ENCODE measurements around the gene BIRC6. TPM values are rescaled to one million over a fixed set of nuclear protein-coding genes. Genes with fewer than 3 reads are reported as not detected.
"Not testable (repeated sequence)": the region's sequence is repeated elsewhere in the genome, so short reads cannot be mapped to it uniquely, and the experiment has no call there.

Gene BIRC6
- total RNA-seq, 2 experiments from 2014 or later = 59.7 to 60.9 TPM

- DNase-seq = no peak
- Mint-ChIP-seq H3K27me3 (no peaks in the 10 kb centered on the region), H3K36me3 (peaks cover 25% of the 10 kb centered on the region), H3K4me3 (no peak overlapping the region), H3K27ac (no peak overlapping the region), H3K9me3 (no peaks in the 10 kb centered on the region), H3K4me1 (no peaks in the 10 kb centered on the region)
Measured at GRCh38 chr2:32452338-32453064, 95.7 kb downstream of the BIRC6 start.

GRCh38 chr2:32453242-32454062 lies 96.6 kb downstream of the BIRC6 start:
- H3K27ac Mint-ChIP-seq = no peak overlapping the region
- peaks cover 30% of the 10 kb centered on the region for H3K36me3 Mint-ChIP-seq
- no peaks in the 10 kb centered on the region for H3K9me3 Mint-ChIP-seq

GRCh38 chr2:32455816-32456215 lies 99.0 kb downstream of the BIRC6 start:
- no peaks in the 10 kb centered on the region for H3K27me3 Mint-ChIP-seq

More at GRCh38 chr2:32453242-32454062, 96.6 kb downstream of the BIRC6 start:
- no peak for DNase-seq
- Mint-ChIP-seq H3K4me1 (peaks cover 2% of the 10 kb centered on the region), H3K4me3 (no peak overlapping the region), H3K27me3 (no peaks in the 10 kb centered on the region)

GRCh38 chr2:32456808-32457207 lies 100.0 kb downstream of the BIRC6 start:
- Mint-ChIP-seq H3K4me3 (no peak overlapping the region), H3K4me1 (peaks cover 5% of the 10 kb centered on the region), H3K36me3 (peaks cover 28% of the 10 kb centered on the region), H3K27ac (no peak overlapping the region), H3K9me3 (no peaks in the 10 kb centered on the region), H3K27me3 (no peaks in the 10 kb centered on the region)
- no peak for DNase-seq

More at GRCh38 chr2:32455816-32456215, 99.0 kb downstream of the BIRC6 start:
- no peak for DNase-seq
- peaks cover 28% of the 10 kb centered on the region for H3K36me3 Mint-ChIP-seq
- H3K4me1 Mint-ChIP-seq = peaks cover 5% of the 10 kb centered on the region
- H3K9me3 Mint-ChIP-seq = no peaks in the 10 kb centered on the region
- no peak overlapping the region for H3K4me3 Mint-ChIP-seq
- H3K27ac Mint-ChIP-seq = no peak overlapping the region

- DNase-seq = no peak
- Mint-ChIP-seq H3K27ac (no peak overlapping the region), H3K4me3 (no peak overlapping the region), H3K27me3 (no peaks in the 10 kb centered on the region), H3K9me3 (no peaks in the 10 kb centered on the region), H3K36me3 (peaks cover 28% of the 10 kb centered on the region), H3K4me1 (peaks cover 5% of the 10 kb centered on the region)
Measured at GRCh38 chr2:32457814-32458213, 101.0 kb downstream of the BIRC6 start.

GRCh38 chr2:32460861-32461260 lies 104.0 kb downstream of the BIRC6 start:
- H3K4me3 Mint-ChIP-seq, H3K9me3 Mint-ChIP-seq, DNase-seq, H3K27ac Mint-ChIP-seq, H3K27me3 Mint-ChIP-seq, H3K4me1 Mint-ChIP-seq: not testable (repeated sequence)
- peaks cover 32% of the 10 kb centered on the region for H3K36me3 Mint-ChIP-seq

GRCh38 chr2:32463110-32463509 lies 106.3 kb downstream of the BIRC6 start:
- Mint-ChIP-seq H3K9me3 (no peaks in the 10 kb centered on the region), H3K4me3 (no peak overlapping the region), H3K4me1 (peaks cover 3% of the 10 kb centered on the region), H3K27ac (no peak overlapping the region), H3K27me3 (no peaks in the 10 kb centered on the region), H3K36me3 (peaks cover 23% of the 10 kb centered on the region)
- no peak for DNase-seq

- Mint-ChIP-seq H3K4me3 (no peak overlapping the region), H3K9me3 (no peaks in the 10 kb centered on the region), H3K27ac (no peak overlapping the region), H3K27me3 (no peaks in the 10 kb centered on the region), H3K4me1 (no peaks in the 10 kb centered on the region), H3K36me3 (peaks cover 16% of the 10 kb centered on the region)
- DNase-seq = no peak
Measured at GRCh38 chr2:32464431-32464830, 107.6 kb downstream of the BIRC6 start.

GRCh38 chr2:32472605-32473004 lies 115.8 kb downstream of the BIRC6 start:
- Mint-ChIP-seq H3K4me3 (no peak overlapping the region), H3K27ac (no peak overlapping the region), H3K36me3 (peaks cover 9% of the 10 kb centered on the region), H3K4me1 (peaks cover 11% of the 10 kb centered on the region), H3K27me3 (no peaks in the 10 kb centered on the region), H3K9me3 (no peaks in the 10 kb centered on the region)
- DNase-seq = no peak

DNA sequence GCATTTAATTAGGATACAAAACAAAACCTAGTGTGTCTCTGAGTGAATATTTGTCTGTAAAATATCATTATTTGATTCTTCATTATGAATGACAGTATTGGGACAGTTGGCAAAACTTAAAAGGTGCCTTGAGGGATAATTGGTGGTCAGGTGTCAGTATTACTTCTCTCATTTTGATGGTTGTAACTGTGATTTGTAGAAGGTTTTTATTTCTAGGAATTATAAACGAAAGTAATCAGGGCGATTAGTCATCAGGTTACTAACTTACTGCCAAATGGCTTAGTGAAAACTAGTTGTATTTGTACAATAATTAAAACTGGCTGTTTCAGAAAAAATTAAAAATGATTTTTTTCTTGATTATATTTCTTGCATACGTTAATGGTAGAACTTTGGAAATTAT lies 117.6 kb downstream of the BIRC6 start:
- Mint-ChIP-seq H3K4me1 (peaks cover 11% of the 10 kb centered on the region), H3K9me3 (no peaks in the 10 kb centered on the region), H3K4me3 (no peak overlapping the region), H3K36me3 (peaks cover 15% of the 10 kb centered on the region), H3K27ac (peak overlapping the region; percentile 26), H3K27me3 (no peaks in the 10 kb centered on the region)
- DNase-seq = no peak

DNA sequence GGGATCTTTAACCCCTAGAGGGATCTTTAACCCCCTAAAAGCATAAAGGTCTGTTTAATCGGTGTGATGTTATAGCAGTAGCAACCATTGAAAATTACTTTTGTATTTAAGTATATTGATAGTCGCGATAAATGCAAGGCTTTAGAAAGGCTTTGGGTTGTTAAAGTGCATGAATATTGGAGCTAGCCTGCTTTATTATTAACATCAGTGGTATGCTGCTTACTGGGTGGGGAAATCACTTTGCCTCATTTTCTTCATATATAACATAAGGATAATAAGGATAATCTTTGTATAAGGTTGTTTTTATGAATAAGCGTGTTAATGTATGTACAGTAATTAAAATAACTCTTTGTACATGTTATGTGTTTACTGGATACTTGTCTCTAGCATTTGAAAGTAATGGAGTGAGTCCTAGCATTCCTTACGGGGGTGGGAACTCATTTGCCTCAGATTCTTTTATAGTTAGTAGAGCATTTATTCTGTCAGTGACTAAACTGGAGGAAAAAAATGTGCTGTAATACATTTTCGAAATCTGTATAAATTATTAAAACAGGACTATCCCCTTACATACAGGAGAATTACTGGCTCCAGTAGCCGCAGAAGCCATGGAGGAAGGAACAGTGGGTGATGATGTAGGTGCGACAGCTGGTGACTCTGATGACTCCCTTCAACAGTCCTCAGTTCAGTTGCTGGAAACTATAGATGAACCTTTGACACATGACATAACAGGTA lies 122.2 kb downstream of the BIRC6 start:
- peaks cover 5% of the 10 kb centered on the region for H3K4me1 Mint-ChIP-seq
- H3K4me3 Mint-ChIP-seq = no peak overlapping the region
- DNase-seq = no peak
- H3K27me3 Mint-ChIP-seq = no peaks in the 10 kb centered on the region
- H3K9me3 Mint-ChIP-seq = no peaks in the 10 kb centered on the region
- no peak overlapping the region for H3K27ac Mint-ChIP-seq
- H3K36me3 Mint-ChIP-seq = peaks cover 26% of the 10 kb centered on the region

DNA sequence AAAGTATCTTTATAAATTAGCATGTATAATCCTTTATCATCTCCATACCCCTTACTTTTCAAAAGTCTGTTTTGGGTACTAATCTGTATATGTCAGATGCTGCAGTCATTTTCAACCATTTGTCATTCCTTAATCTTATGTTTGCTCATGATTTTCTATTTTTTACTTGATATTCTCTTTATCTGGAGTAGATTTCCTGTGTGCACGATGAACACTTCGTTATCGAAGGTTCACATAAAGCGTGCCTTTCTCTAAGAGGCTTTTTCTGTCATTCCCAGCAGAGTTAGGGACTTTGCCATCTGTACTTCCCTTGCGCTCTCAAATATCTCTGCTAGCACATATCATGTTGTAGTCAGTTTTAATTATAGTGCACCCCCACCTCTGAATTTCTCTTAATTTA lies 123.2 kb downstream of the BIRC6 start:
- no peaks in the 10 kb centered on the region for H3K9me3 Mint-ChIP-seq
- H3K4me1 Mint-ChIP-seq = peaks cover 2% of the 10 kb centered on the region
- H3K36me3 Mint-ChIP-seq = peaks cover 24% of the 10 kb centered on the region
- no peak overlapping the region for H3K27ac Mint-ChIP-seq
- no peak for DNase-seq
- no peak overlapping the region for H3K4me3 Mint-ChIP-seq
- no peaks in the 10 kb centered on the region for H3K27me3 Mint-ChIP-seq

- peaks cover 29% of the 10 kb centered on the region for H3K36me3 Mint-ChIP-seq
Measured at GRCh38 chr2:32482471-32482870, 125.6 kb downstream of the BIRC6 start.

DNA sequence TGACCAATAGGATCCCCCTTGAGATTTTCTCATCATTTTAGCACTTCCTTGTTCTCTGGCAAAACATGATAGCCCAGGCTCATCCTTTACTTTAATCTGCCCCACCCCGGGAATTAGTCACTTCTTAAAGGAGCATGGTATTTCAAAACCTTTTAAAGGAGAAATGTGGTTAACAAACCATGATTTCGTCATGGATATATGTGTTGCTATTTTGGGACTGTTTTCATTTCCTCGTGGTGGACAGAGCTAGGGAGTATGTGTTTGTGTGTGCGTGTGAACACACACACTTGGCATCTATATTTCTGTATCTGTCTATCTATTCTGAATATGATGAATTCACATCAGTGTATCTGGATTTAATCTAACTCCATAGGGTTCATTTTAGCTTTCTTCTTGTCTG lies 128.1 kb downstream of the BIRC6 start:
- DNase-seq = no peak
- peaks cover 22% of the 10 kb centered on the region for H3K36me3 Mint-ChIP-seq
- no peak overlapping the region for H3K4me3 Mint-ChIP-seq
- peak overlapping the region; percentile 6 for H3K27ac Mint-ChIP-seq
- no peaks in the 10 kb centered on the region for H3K27me3 Mint-ChIP-seq
- H3K4me1 Mint-ChIP-seq = peaks cover 5% of the 10 kb centered on the region
- no peaks in the 10 kb centered on the region for H3K9me3 Mint-ChIP-seq

More at GRCh38 chr2:32482471-32482870, 125.6 kb downstream of the BIRC6 start:
- H3K27ac Mint-ChIP-seq = no peak overlapping the region
- peaks cover 5% of the 10 kb centered on the region for H3K4me1 Mint-ChIP-seq
- no peak for DNase-seq
- no peak overlapping the region for H3K4me3 Mint-ChIP-seq
- H3K27me3 Mint-ChIP-seq = no peaks in the 10 kb centered on the region
- H3K9me3 Mint-ChIP-seq = no peaks in the 10 kb centered on the region

GRCh38 chr2:32485399-32485798 lies 128.6 kb downstream of the BIRC6 start:
- Mint-ChIP-seq H3K36me3 (peaks cover 18% of the 10 kb centered on the region), H3K9me3 (no peaks in the 10 kb centered on the region), H3K4me1 (peaks cover 5% of the 10 kb centered on the region), H3K4me3 (no peak overlapping the region), H3K27me3 (no peaks in the 10 kb centered on the region), H3K27ac (no peak overlapping the region)
- DNase-seq = no peak

Measured in activated naive CD8-positive, alpha-beta T cell treated with anti-CD3 and anti-CD28 coated beads for 36 hours (primary cell).